PC-3 (cell line): Measurements from ENCODE around the gene TMEFF2.

ENCODE experiments used
- EZH2phosphoT487 ChIP-seq: fragments of 300-600 bp; sonication (generic); IDR thresholded peaks from 2 replicates; pipeline ENCODE4 v1.6.1; 2018; ENCODE audit warnings: mild to moderate bottlenecking, antibody characterized with exemption, low read length, borderline replicate concordance
- TF ChIP-seq, protein P1 (sequence below): fragments of 300-600 bp; sonication (generic); conservative IDR thresholded peaks from 2 replicates; pipeline ENCODE4 v1.5.1; 2017; ENCODE audit warnings: antibody characterized with exemption, low read depth, mild to moderate bottlenecking, low read length

DNA sequence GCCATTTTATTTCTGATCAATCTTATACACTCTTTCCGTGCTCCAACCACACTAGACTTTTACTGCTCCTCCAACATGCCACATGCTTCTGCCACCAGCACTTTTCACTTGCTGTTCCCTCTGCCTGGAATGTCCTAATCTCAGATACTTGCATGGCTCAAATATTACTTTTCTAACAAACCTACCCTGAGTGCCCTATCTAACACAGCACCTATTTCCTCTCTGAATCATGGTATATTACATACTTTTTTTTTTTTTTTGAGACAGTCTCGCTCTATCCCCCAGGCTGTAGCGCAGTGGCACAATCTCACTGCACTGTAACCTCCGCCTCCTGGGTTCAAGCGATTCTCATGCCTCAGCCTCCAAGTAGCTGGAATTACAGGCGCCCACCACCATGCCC lies 181.5 kb downstream of the TMEFF2 start:
- TF ChIP-seq, protein P1, sequence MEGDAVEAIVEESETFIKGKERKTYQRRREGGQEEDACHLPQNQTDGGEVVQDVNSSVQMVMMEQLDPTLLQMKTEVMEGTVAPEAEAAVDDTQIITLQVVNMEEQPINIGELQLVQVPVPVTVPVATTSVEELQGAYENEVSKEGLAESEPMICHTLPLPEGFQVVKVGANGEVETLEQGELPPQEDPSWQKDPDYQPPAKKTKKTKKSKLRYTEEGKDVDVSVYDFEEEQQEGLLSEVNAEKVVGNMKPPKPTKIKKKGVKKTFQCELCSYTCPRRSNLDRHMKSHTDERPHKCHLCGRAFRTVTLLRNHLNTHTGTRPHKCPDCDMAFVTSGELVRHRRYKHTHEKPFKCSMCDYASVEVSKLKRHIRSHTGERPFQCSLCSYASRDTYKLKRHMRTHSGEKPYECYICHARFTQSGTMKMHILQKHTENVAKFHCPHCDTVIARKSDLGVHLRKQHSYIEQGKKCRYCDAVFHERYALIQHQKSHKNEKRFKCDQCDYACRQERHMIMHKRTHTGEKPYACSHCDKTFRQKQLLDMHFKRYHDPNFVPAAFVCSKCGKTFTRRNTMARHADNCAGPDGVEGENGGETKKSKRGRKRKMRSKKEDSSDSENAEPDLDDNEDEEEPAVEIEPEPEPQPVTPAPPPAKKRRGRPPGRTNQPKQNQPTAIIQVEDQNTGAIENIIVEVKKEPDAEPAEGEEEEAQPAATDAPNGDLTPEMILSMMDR = no peak
- no peak for TF ChIP-seq EZH2phosphoT487
